Measurements from ENCODE around the gene ADORA1.

ADORA1 gene

GRCh38 chr1:203136409-203137042, 9.0 kb downstream of the ADORA1 start:
- WGBS = 100% methylated on average over 1 of the region's 1 CpG
- no peak overlapping the region for H3K4me3 ChIP-seq (ENCODE audit: low read length)
- H3K27me3 ChIP-seq (ENCODE audit: insufficient read depth, low read length) = no peaks in the 10 kb centered on the region
- no peaks in the 10 kb centered on the region for H3K9me3 ChIP-seq (ENCODE audit: insufficient read depth, low read depth, low read length)
- no peak overlapping the region for H3K27ac ChIP-seq (ENCODE audit: low read depth, low read length)
- peaks cover 15% of the 10 kb centered on the region for H3K4me1 ChIP-seq (ENCODE audit: insufficient read depth, low read length)
- no peak overlapping the region for H3K9ac ChIP-seq (ENCODE audit: low read depth, low read length)
- no peaks in the 10 kb centered on the region for H3K36me3 ChIP-seq (ENCODE audit: insufficient read depth, low read length)

- H3K9ac ChIP-seq (ENCODE audit: low read depth, low read length) = no peak overlapping the region
- H3K36me3 ChIP-seq (ENCODE audit: insufficient read depth, low read length) = no peaks in the 10 kb centered on the region
- peaks cover 15% of the 10 kb centered on the region for H3K4me1 ChIP-seq (ENCODE audit: insufficient read depth, low read length)
- no peaks in the 10 kb centered on the region for H3K27me3 ChIP-seq (ENCODE audit: insufficient read depth, low read length)
- no peaks in the 10 kb centered on the region for H3K9me3 ChIP-seq (ENCODE audit: insufficient read depth, low read depth, low read length)
- H3K27ac ChIP-seq (ENCODE audit: low read depth, low read length) = no peak overlapping the region
- 92% methylated on average over 4 of the region's 4 CpGs for WGBS
- H3K4me3 ChIP-seq (ENCODE audit: low read length) = no peak overlapping the region
Observed at GRCh38 chr1:203137324-203137723, 9.8 kb downstream of the ADORA1 start.

GRCh38 chr1:203138066-203138465, 10.5 kb downstream of the ADORA1 start:
- no peak overlapping the region for H3K4me3 ChIP-seq (ENCODE audit: low read length)
- H3K9me3 ChIP-seq (ENCODE audit: insufficient read depth, low read depth, low read length) = no peaks in the 10 kb centered on the region
- no peaks in the 10 kb centered on the region for H3K27me3 ChIP-seq (ENCODE audit: insufficient read depth, low read length)
- peaks cover 15% of the 10 kb centered on the region for H3K4me1 ChIP-seq (ENCODE audit: insufficient read depth, low read length)
- no peak overlapping the region for H3K9ac ChIP-seq (ENCODE audit: low read depth, low read length)
- H3K36me3 ChIP-seq (ENCODE audit: insufficient read depth, low read length) = no peaks in the 10 kb centered on the region
- H3K27ac ChIP-seq (ENCODE audit: low read depth, low read length) = no peak overlapping the region
- 96% methylated on average over 3 of the region's 3 CpGs for WGBS

GRCh38 chr1:203139976-203140475, 12.5 kb downstream of the ADORA1 start:
- Histone ChIP-seq H3K27ac (ENCODE audit: low read depth, low read length) (no peak overlapping the region), H3K9ac (ENCODE audit: low read depth, low read length) (no peak overlapping the region), H3K4me1 (ENCODE audit: insufficient read depth, low read length) (0 out of 2 replicates have a peak, but pooled peaks cover 6% of the 10 kb centered on the region), H3K9me3 (ENCODE audit: insufficient read depth, low read depth, low read length) (no peaks in the 10 kb centered on the region), H3K36me3 (ENCODE audit: insufficient read depth, low read length) (no peaks in the 10 kb centered on the region), H3K4me3 (ENCODE audit: low read length) (no peak overlapping the region), H3K27me3 (ENCODE audit: insufficient read depth, low read length) (no peaks in the 10 kb centered on the region)
- WGBS = 92% methylated on average over 7 of the region's 8 CpGs

- Histone ChIP-seq H3K36me3 (ENCODE audit: insufficient read depth, low read length) (no peaks in the 10 kb centered on the region), H3K9me3 (ENCODE audit: insufficient read depth, low read depth, low read length) (no peaks in the 10 kb centered on the region), H3K4me3 (ENCODE audit: low read length) (no peak overlapping the region), H3K27ac (ENCODE audit: low read depth, low read length) (no peak overlapping the region), H3K4me1 (ENCODE audit: insufficient read depth, low read length) (peaks cover 7% of the 10 kb centered on the region; the same call in 1 of the 2 replicates), H3K9ac (ENCODE audit: low read depth, low read length) (no peak overlapping the region), H3K27me3 (ENCODE audit: insufficient read depth, low read length) (no peaks in the 10 kb centered on the region)
- WGBS = 77% methylated on average over 5 of the region's 5 CpGs
Observed at GRCh38 chr1:203140743-203141520, 13.4 kb downstream of the ADORA1 start.

GRCh38 chr1:203142124-203142523, 14.6 kb downstream of the ADORA1 start:
- no peak overlapping the region for H3K9ac ChIP-seq (ENCODE audit: low read depth, low read length)
- H3K36me3 ChIP-seq (ENCODE audit: insufficient read depth, low read length) = no peaks in the 10 kb centered on the region
- WGBS = 95% methylated on average over 6 of the region's 6 CpGs
- H3K4me3 ChIP-seq (ENCODE audit: low read length) = no peak overlapping the region
- no peak overlapping the region for H3K27ac ChIP-seq (ENCODE audit: low read depth, low read length)
- H3K27me3 ChIP-seq (ENCODE audit: insufficient read depth, low read length) = no peaks in the 10 kb centered on the region
- peaks cover 9% of the 10 kb centered on the region for H3K4me1 ChIP-seq (ENCODE audit: insufficient read depth, low read length)
- H3K9me3 ChIP-seq (ENCODE audit: insufficient read depth, low read depth, low read length) = no peaks in the 10 kb centered on the region

- H3K4me1 ChIP-seq (ENCODE audit: insufficient read depth, low read length) = peaks cover 16% of the 10 kb centered on the region
- no peak overlapping the region for H3K9ac ChIP-seq (ENCODE audit: low read depth, low read length)
- H3K27ac ChIP-seq (ENCODE audit: low read depth, low read length) = no peak overlapping the region
- H3K4me3 ChIP-seq (ENCODE audit: low read length) = no peak overlapping the region
- no peaks in the 10 kb centered on the region for H3K9me3 ChIP-seq (ENCODE audit: insufficient read depth, low read depth, low read length)
- no peaks in the 10 kb centered on the region for H3K36me3 ChIP-seq (ENCODE audit: insufficient read depth, low read length)
- H3K27me3 ChIP-seq (ENCODE audit: insufficient read depth, low read length) = no peaks in the 10 kb centered on the region
- 83% methylated on average over 3 of the region's 5 CpGs for WGBS
Observed at GRCh38 chr1:203142684-203143408, 15.3 kb downstream of the ADORA1 start.

- Histone ChIP-seq H3K4me1 (ENCODE audit: insufficient read depth, low read length) (peaks cover 18% of the 10 kb centered on the region), H3K36me3 (ENCODE audit: insufficient read depth, low read length) (no peaks in the 10 kb centered on the region), H3K27ac (ENCODE audit: low read depth, low read length) (no peak overlapping the region), H3K27me3 (ENCODE audit: insufficient read depth, low read length) (no peaks in the 10 kb centered on the region), H3K9ac (ENCODE audit: low read depth, low read length) (no peak overlapping the region), H3K9me3 (ENCODE audit: insufficient read depth, low read depth, low read length) (no peaks in the 10 kb centered on the region), H3K4me3 (ENCODE audit: low read length) (no peak overlapping the region)
- 86% methylated on average over 11 of the region's 11 CpGs for WGBS
Observed at GRCh38 chr1:203143641-203144040, 16.1 kb downstream of the ADORA1 start.

- no peak overlapping the region for H3K27ac ChIP-seq (ENCODE audit: low read depth, low read length)
- 79% methylated on average over 6 of the region's 6 CpGs for WGBS
- H3K4me1 ChIP-seq (ENCODE audit: insufficient read depth, low read length) = peaks cover 25% of the 10 kb centered on the region
Observed at GRCh38 chr1:203144661-203145060, 17.1 kb downstream of the ADORA1 start.

GRCh38 chr1:203145321-203146041, 18.0 kb downstream of the ADORA1 start:
- no peaks in the 10 kb centered on the region for H3K36me3 ChIP-seq (ENCODE audit: insufficient read depth, low read length)
- 93% methylated on average over 12 of the region's 13 CpGs for WGBS

More at GRCh38 chr1:203144661-203145060, 17.1 kb downstream of the ADORA1 start:
- Histone ChIP-seq H3K27me3 (ENCODE audit: insufficient read depth, low read length) (no peaks in the 10 kb centered on the region), H3K36me3 (ENCODE audit: insufficient read depth, low read length) (no peaks in the 10 kb centered on the region), H3K9ac (ENCODE audit: low read depth, low read length) (no peak overlapping the region), H3K4me3 (ENCODE audit: low read length) (no peak overlapping the region), H3K9me3 (ENCODE audit: insufficient read depth, low read depth, low read length) (no peaks in the 10 kb centered on the region)

More at GRCh38 chr1:203145321-203146041, 18.0 kb downstream of the ADORA1 start:
- H3K4me3 ChIP-seq (ENCODE audit: low read length) = no peak overlapping the region
- H3K4me1 ChIP-seq (ENCODE audit: insufficient read depth, low read length) = peaks cover 28% of the 10 kb centered on the region
- no peaks in the 10 kb centered on the region for H3K9me3 ChIP-seq (ENCODE audit: insufficient read depth, low read depth, low read length)
- no peak overlapping the region for H3K9ac ChIP-seq (ENCODE audit: low read depth, low read length)
- no peak overlapping the region for H3K27ac ChIP-seq (ENCODE audit: low read depth, low read length)
- no peaks in the 10 kb centered on the region for H3K27me3 ChIP-seq (ENCODE audit: insufficient read depth, low read length)

Data from HUES64 (cell line).